Muscle of back (tissue), 11 donors: Measurements from ENCODE around the gene PID1. TPM values are rescaled to one million over a fixed set of nuclear protein-coding genes. Genes with fewer than 3 reads are reported as not detected.

Experiments used
- DNase-seq, 3 donors: peaks; one replicate each; pipeline versions ENCODE4 v3.0.0 to v3.0.0-alpha.2; 2013
- polyA plus RNA-seq, 10 donors: library from polyadenylated mRNA; unstranded; fragments of 120-200 nt; gene quantifications; one replicate each; pipeline ENCODE4 v1.2.1, GENCODE V29; 2013; ENCODE audit not compliant: insufficient read length in 10 of 10

Gene PID1
- polyA plus RNA-seq, 10 donors, result 21.7 to 49.7 (median 28.5) TPM

DNA sequence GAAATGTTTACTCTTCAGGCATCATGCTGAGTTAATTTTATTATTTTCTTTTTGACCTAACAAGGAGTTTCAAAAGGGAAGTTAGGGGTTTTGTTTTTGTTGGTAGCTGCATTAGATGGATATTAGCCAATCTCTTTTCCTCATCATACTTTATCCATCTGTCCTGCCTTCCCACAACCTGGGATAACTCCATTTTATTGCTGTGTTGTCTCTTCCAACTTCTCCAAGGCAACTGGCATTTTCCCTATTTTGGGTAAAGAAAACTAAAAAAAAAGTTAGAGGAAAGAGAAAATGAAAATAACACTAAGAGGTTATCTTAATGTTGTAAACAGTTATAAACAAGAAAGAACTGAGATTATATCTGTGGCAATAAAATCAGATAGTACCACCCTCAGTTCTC lies 147.0 kb downstream of the PID1 start:
- no peak for DNase-seq

DNA sequence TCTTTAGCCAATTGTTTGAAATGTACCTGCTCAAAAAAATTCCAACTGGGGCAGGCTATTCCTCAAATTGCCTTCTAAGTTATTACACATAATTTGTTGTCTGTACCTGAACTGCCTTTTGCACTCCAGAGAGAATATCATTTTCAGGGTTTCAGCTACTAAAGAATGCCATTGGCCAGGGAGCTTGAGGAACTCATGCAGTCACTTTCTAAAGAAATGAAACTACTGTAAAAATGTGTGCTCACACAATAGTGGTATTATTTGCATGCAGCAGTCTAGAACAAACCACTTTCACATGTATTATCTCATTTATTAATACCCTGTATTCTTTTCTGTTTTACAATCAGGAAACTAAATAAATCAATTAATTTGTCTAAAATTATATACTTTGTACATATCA lies 152.2 kb downstream of the PID1 start:
- DNase-seq, result no peak

DNA sequence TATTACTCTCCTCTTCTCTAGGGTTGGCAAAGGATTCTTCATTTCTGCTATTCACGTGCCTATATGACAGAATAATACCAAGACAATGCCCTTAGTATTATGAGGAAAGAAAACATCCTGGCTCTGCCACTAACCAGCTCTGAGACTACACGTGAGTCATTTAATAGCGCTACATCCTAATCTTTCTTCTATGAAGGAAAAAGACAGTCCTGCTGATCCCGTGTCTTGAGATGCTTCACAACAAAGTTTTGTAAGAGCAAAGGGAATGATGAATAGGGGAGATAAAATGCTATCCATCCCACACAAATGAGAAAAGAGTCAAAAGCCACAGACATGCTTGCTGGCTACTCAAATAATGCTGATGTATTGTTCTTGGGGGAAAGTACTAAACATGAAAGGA lies 152.8 kb downstream of the PID1 start:
- DNase-seq, result no peak

DNA sequence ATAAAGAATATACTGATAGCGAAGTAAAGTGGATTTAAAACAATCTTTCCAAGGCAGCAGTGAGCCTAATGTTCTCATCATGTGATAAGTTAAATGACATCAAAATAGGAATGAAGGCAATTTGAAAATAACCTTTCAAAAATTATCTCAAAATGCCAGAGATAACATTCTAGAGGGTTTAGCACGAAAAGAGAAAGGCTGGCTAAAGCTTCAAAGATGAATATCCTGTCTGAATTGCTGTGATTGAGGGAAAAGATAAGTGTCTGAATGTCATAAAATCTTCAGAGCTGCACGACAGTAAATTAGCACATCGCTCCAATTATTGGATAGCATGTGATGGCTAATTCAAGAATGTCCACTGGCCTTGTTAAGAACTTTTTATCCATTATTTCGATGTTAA lies 159.3 kb downstream of the PID1 start:
- no peak for DNase-seq

DNA sequence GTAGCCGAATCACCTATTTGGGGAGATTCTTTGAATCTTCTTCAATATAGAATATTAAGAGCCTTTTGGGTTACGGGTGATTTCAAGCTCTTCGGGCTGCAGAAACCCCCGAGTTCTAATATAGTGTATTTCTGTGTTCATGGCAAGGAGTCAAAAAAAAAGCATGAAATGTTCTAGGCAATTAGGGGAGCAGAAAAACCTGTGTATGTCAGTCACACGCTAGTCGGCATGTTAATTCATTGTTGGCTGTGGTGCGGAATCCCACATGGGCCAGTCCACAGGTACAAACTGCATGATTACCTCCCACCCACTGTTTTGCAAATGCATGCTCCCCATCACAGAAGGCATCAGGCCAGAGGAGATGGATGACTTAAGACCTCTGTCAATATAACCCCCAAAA lies 161.9 kb downstream of the PID1 start:
- no peak for DNase-seq

DNA sequence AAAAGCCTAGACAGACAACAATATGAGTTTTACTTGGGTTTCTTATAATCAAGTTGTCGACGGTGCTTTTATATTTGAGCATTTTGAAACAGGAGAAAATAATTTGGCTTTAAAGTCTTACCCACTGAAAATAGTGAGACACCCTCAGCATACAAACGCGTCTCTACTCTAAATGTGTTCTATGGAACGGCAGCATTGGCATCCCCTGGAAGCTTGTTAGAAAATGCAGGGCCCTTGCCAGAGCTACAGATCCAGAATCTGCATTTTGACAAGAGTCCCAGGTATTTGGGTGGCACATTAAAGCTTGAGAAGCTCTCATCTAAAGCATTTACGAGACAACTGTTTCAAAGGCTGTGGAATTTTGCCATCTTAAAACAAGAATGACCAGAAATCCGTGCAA lies 163.5 kb downstream of the PID1 start:
- no peak for DNase-seq

DNA sequence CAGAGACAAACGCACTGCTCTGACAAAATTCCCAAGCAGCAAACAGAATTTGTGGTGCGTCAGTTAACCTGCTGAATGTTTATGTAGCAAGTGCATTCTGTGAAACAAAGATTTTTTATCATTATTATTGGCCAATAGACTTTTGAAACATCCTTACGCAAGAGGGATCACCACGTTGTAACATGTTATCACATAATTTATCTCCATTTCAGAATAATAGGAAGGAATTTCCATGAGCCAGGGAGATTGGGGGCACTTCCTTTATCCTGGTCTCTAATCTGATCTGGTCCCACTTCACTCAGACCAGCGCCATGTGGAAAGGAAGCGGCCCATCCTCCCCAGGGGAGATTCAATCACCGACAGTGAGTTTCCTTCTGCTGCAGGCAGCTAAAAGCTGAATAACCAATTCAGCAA lies 166.1 kb downstream of the PID1 start:
- DNase-seq, result no peak

DNA sequence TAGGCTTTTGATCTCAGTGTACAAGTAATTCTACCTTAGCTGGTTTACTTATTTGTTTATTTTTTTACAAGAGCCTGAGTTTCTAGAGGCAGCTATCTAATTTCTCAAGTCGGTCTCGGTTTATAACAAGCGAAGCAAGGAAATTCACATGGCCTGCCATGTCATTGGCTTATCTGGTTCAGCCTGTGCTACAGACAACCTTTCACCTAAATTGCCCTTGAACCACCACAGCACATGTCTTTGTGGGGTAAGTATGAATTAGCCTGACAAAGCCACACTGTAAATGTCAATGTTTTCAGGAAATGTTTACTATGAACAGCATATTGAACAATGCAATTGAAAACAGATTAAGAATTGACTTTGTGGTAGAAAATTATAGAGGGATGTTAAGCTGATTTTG lies 167.1 kb downstream of the PID1 start:
- DNase-seq, result no peak

DNA sequence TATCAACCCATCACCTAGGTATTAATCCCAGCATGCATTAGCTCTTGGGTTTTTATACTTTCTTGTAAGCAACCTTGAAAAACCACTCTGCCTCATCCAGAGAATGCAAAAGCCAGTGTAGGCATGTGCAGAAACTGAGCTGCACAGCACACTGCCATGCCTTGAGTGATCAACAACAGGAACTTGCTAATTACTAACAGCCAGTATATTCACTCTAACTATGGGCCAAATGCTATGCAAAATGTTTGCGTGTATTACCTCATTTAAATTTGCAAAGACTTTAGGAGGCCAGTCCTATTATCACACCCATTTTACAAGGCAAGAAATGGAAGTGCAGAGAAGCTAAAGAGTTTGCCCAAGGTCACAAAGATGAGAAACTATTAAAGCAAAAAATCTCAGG lies 169.8 kb downstream of the PID1 start:
- DNase-seq, result no peak

DNA sequence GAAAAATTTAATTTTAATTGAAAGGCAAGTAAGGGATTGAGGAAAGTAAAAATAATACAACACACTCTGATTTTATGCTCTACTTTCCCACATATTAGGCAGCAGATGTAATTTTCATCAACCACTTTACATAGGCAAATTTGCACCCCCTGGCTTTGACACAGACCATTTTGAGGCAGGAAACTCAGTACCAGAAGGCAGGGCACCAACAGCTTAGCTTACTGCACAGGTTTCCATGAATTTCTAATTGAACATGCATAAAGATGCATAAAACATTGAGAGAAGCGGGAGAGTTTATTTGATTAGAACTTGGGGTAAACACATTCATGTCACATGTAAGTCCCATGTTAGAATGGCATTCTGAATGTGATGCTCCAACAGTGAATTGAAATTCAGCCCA lies 171.9 kb downstream of the PID1 start:
- DNase-seq, result no peak

DNA sequence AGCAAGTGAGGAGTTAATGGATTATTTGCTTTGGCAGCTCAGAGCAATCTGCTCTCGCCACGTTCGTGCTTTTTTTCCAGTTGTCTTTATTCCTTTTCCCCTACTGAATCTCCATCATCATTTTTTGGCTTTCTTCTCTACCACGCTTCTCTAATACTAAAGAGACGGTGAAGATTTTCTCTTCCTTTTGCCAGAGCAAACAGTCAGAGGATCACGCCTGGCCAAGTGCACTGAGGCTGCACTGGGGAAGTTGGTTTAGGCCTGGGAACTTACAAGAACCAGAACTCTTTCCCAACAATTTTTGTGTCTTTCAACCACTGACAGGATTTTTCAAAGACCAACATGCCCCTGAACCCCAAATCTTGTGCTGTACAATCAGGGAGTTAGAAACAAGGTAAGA lies 172.3 kb downstream of the PID1 start:
- peak in 2 of 3 donors; percentile 20 to 37 for DNase-seq

DNA sequence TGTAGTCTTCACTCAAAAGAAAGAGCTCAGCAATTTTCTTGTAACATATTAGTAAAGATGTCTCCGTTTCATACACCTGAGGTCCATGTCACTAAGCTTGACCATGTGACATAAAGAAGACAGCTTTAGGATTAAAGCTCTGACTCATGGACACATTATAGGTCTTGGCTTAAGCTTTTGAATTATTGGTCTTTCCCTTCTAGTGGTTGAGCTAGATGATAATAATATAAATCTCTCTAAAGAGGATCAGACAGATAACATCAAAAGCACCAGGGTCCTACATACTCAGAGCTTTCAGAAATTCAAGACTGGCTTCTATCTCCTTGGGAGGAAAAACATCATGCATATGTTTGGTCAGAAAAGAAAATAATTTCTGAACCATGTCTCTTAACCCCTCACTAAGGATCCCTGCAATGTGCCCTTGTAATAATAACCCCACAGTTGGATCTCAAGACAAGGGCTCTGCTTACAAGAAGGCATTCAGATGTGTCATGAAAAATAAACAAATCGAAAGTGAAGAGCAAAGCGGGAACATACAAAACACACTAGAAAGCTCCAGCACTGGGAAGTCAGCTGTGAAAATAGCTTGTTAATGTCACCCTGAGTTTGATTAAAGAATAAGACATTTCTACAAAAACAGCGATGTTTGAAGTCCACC lies 174.5 kb downstream of the PID1 start:
- no peak for DNase-seq

DNA sequence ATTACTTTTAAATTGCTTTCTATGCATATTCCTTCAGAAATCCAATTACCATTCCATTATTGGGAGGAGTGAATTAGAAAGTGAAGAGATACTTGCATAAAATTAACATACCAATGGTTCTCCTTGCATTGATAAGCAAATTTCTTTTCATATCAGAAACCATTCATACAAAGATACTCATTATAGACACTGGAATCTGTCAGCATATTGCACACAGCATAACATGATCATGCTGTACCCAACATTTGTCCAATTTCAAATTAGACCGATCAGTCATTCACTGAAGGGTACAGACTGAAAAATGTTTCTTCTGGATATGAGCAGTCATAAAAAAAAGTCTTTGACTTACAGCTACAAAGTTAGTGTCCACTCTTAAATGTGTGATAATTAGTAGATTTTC lies 175.6 kb downstream of the PID1 start:
- DNase-seq, result no peak

DNA sequence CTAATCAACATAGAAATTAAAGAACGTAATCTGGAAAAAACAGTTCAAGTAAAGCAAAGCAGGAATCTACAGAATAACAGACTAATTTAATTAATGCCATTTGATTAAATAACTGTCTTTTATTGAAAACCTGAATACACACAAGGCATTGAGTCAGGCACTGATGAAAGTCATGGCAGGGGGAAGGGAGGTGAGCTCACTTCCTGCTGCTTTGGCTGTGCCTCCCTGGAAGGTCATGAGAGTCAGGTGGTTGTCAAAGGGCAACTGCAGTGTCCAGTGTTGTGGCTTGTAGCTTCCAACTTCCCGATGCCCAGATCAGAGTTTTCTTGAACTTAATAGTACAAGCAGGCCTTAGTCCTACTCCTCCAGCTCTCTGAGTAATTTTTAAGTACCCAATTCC lies 180.9 kb downstream of the PID1 start:
- no peak for DNase-seq

DNA sequence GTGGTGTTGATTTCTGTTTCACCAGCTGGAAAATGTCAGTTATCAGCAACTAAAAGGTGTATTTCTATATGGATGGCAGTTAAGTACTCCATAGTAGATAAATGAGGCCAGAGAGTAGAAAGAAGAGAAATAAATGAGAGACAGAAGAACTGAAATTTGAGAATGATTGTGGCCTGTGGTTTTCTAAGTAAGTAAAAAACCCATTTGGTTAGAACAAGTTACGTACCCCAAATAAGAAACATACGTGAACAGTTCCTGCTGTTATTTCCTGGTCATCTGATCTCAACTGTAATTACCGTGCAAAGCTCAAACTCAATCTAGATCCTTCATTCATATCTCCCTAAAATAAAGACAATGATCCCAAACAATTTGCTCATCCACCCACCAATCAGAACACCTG lies 181.3 kb downstream of the PID1 start:
- no peak for DNase-seq

DNA sequence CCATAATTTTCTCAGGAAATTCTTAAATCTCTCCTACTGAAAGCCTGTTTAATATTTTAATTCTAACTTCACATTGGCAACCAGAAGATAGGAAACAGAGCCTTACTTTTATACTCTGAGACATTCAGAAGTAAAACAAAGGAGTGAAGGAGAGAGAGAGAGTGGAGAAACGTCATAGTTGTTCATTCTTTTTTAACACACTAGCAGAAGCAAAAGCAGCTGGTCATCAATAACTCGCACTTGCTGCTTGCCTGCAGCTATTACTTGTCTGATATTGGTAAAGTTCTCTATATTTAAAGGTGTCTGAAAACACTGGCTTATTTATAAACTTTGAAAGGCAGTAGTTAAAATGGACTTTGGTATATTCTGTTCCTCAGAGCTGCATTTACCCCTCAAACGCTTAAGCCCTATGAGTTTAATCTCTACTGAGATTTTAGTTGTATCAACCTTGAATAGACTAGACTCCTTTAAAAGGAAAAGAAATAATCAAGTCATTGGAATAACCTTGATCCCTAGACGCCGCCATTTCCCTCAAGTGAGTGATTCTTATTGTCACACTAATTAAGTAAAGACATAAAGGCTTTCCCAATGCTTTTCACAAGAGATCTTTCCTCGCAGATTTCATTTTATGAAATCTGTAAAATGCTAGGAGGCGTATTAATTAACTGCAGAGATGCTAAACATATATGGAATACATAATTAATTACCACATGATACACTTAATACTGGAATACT lies 182.0 kb downstream of the PID1 start:
- DNase-seq, result no peak

DNA sequence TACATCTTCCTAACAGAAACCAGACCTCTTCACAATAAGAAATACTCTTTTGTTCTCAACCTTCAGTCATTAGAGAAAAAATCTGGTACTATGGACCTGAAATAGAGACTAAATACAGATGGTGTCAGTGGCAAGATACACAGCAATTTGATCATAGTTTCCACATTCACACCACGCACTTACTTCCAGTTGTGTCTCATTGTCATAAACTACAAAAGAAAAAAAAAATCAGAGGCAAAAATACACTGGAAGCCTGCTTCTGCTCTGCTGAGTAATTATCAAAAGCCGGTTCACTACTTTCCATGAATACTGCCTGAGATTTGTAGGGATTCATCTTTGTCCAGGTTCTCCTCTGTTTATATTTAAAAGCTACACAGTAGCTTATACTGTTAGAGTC lies 182.6 kb downstream of the PID1 start:
- no peak for DNase-seq

DNA sequence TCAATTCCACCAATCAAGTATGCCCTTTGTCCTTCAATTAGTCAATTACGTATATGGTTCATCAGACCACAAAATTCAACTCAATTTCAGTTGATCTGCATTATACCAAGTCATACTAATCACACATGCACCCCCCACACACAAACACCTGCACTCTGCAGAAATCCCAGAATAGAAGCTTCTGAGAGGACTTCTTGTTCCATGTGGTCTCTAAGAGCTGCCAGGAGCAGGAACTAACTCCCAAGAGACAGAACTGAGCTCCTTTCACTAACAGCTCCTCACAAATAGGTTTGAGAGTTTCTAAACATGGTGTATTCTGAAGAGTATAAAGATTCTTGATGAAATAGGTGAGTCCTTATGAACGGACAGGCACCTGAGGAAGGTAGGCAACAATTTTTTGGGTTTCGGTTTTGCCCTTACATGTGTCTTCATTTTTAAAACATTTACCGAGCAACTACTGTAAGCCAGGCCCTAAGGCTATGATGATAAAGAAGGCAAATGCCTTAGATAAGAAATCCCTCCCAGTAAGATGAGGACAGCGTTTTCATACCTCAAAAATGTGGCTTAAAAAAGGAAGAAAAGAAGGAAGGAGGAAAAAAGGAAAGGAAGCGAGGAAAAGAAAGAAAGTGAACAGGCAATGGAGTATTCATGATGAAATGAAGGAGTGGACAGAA lies 183.1 kb downstream of the PID1 start:
- no peak for DNase-seq

DNA sequence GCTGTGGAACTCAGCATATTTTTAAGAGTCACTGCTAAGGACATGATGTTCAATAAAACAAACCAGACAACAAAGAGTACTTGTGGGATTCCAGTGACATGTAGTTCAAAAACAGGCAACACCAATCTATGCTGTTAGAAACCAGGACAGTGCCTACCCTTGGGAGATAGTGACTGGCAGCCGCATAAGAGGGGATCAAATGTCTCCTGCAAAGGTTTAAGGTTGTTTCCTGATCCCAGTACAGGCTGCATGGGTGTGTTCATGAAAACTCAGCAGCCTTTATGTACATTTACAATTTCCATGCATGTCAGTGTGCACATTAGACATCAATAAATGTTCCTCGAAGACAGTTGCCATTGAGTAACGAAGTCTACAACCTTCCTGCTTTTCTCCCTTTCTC lies 183.8 kb downstream of the PID1 start:
- DNase-seq, result no peak

DNA sequence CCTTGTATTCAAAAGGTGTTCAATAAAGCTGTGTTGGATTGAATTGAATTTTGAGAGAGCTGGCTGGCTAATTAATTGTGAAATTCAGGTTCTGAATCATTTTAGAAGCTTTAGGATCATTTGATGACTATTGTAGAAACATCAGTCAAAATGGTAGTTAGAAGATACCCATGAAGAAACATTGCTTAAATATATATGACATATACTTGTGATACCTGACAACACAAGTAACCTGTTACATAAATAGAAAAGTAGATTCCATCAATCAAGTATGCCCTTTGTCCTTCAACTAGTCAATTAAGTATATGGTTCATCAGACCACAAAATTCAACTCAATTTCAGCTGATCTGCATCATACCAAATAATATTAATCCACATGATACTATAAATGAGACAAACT lies 185.6 kb downstream of the PID1 start:
- no peak for DNase-seq

DNA sequence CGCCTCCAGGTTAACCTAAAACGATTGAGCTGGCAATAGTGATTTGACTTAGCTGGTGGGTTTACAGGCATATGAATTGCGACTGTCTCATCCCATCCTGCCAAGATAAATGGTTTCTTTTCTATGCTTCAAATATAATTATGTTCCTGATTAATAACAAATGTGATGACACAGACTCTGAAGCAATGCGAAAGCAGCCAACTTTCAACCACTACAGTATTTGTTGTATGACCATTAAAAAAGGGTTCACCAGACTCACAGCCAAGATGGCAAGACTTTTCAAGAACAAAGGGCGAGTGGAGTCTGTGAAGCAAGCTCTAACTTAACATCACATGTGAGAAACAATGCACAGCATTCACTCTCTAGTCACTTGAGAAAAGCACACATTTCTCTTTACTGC lies 186.6 kb downstream of the PID1 start:
- DNase-seq, result peak in 2 of 3 donors; percentile 28 to 63

DNA sequence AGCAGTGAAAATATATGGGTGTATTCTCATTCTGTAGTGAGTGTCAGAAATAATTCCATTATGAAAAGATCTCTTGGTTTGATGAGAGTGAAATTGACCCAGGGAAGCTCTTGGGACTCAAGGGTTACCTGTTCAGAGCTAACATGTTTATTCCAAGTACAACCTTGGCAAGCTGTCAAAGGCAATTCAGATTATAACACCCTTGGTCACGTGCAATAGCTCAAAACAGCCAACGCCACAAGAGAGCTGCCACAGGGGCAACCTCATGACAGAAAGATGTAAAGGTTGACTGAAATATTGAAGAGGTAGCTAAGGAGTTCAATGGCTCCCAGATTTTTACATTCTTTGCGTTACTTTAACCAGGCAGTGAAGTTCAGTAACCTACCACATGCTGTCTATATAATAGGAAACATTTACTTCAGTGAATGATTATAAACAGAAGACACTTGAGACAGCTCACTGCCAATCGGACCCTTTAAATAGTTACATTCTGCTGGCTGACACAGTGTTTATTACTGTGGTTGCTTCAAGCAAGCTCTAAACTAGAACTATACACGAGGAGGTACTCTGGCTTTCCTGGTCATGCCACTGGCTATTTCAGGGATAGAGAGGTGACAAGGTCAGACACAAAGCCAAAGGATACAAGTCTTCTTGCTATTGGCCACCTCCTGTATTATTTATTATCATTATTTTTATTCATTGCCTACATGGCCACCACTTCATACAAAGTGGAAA lies 187.3 kb downstream of the PID1 start:
- peak; percentile 38 to 55 (median 38) for DNase-seq

DNA sequence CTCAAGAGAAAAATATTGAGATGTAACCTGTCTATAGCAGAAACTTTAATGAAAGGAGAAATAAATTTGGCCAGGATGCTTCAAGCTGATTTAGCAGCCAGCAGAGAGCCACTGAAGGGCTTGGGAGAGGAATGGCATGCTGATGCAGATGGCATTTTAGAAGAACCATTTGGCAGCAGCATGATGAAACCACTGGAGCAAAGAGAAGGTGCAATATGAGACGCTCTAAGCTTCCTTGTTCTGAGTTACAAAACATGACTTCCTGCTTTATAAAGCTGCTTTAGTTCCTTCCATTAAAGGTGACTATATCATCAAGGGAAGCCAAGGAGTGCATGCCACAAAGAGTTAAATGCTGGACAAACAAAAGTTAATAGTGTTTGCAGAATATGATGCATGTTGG lies 189.7 kb downstream of the PID1 start:
- DNase-seq, result no peak
